Adrenal gland (tissue), 12 donors: Measurements from ENCODE around the gene USP6NL. TPM values are rescaled to one million over a fixed set of nuclear protein-coding genes. Genes with fewer than 3 reads are reported as not detected.

Experiments used
- DNase-seq, 7 donors: peaks; one replicate each; pipeline ENCODE4 v3.0.0-alpha.2; 2019 to 2020
- H3K27ac ChIP-seq, 5 donors: fragments of 200-600 bp; sonication (generic) in 4 of 5; 1 replicate in 3 of 5; 2 replicates in 2 of 5; pipeline versions ENCODE4 v1.5.1 to v1.8.0; 2016 to 2020; ENCODE audit warnings: mild to moderate bottlenecking in 1 of 5
- H3K27me3 ChIP-seq: fragments of 200-600 bp; 2 replicates; pipeline ENCODE4 v1.8.0; 2021
- H3K36me3 ChIP-seq, 2 donors: fragments of 200-600 bp; replicated peaks in 1 of 2; 1 replicate in 1 of 2; 2 replicates in 1 of 2; pipeline versions ENCODE4 v1.5.1 to v1.8.0; 2018 to 2022
- H3K4me1 ChIP-seq, 2 donors: fragments of 200-600 bp; replicated peaks in 1 of 2; 1 replicate in 1 of 2; 2 replicates in 1 of 2; pipeline versions ENCODE4 v1.5.1 to v1.8.0; 2018 to 2021
- H3K4me3 ChIP-seq, 4 donors: fragments of 200-600 bp; sonication (generic) in 3 of 4; one replicate each; pipeline ENCODE4 v1.5.1; 2016 to 2018
- H3K9me3 ChIP-seq, 3 donors: fragments of 200-600 bp; sonication (generic) in 1 of 3; replicated peaks in 1 of 3; 1 replicate in 2 of 3; 2 replicates in 1 of 3; pipeline versions ENCODE4 v1.5.1 to v1.8.0; 2016 to 2021
- POLR2A ChIP-seq, 2 donors: fragments of 450-650 bp; IDR thresholded peaks; one replicate each; pipeline ENCODE4 v1.6.1; 2017; ENCODE audit warnings: antibody characterized with exemption in 2 of 2, mild to moderate bottlenecking in 2 of 2, moderate library complexity in 1 of 2
- WGBS, 4 donors: extraction: QIAGEN DNeasy Blood & Tissue Kit in 2 of 4; methylation state at CpG; one replicate each; pipeline versions ENCODE4 v1.1.5 to v1.1.7; 2013 to 2017; 5-methylcytosine and 5-hydroxymethylcytosine counted together
- intact Hi-C, 2 donors: fragments of 100-400 bp; cut with DNase I; formaldehyde crosslinking; loops; one replicate each; pipeline versions ENCODE4 v1.14.1 to v1.15.0; 2022 to 2023
- polyA plus RNA-seq, 3 donors: library from polyadenylated mRNA; stranded (reverse); fragments of 200-250 nt in 2 of 3; fragments of 350-450 nt in 1 of 3; fragmentation: Illumina TruSeq in 1 of 3; extraction: RNeasy Lipid Tissue Mini Kit (QIAGEN cat#74804) in 1 of 3; gene quantifications; one replicate each; pipeline ENCODE4 v1.2.3, GENCODE V29; 2013 to 2014
- total RNA-seq, 9 donors: library from RNA; depleted of rRNA in 4 of 9; stranded (reverse); fragments of >200 nt in 4 of 9; fragments of 120-200 nt in 1 of 9; fragmentation: NEBNext Ultra II Directional in 1 of 9; extraction: Animal tissue kit (Norgen Biotek cat#: 25700) in 1 of 9; gene quantifications; one replicate each; pipeline versions ENCODE4 v1.1.0 to v1.2.4, GENCODE V29; 2013 to 2023
- TF ChIP-seq, protein P1 (sequence below), 6 experiments: fragments of 450-650 bp in 4 of 6; fragments of 200-600 bp in 2 of 6; sonication (generic) in 1 of 6; IDR thresholded peaks; 1 replicate in 5 of 6; 2 replicates in 1 of 6; pipeline versions ENCODE4 v1.5.1 to v1.8.0; 2016 to 2021; ENCODE audit warnings: antibody characterized with exemption in 6 of 6, mild to moderate bottlenecking in 2 of 6, moderate library complexity in 1 of 6
- donor health status: healthy with polysubstance abuse.
- donor health status: Bipolar disorder and iron deficiency.
- donor health status: DM: yes; HTN: yes; CAD: no.
- donor health status: DM: no; HTN: no; CAD: no.
- donor health status: DM: no; HTN: no; CAD: no.
- donor health status: DM: yes; HTN: yes; CAD: no.

USP6NL gene
- total and polyA plus RNA-seq, 12 donors, result 3.5 to 35.1 (median 19.8) TPM

DNA sequence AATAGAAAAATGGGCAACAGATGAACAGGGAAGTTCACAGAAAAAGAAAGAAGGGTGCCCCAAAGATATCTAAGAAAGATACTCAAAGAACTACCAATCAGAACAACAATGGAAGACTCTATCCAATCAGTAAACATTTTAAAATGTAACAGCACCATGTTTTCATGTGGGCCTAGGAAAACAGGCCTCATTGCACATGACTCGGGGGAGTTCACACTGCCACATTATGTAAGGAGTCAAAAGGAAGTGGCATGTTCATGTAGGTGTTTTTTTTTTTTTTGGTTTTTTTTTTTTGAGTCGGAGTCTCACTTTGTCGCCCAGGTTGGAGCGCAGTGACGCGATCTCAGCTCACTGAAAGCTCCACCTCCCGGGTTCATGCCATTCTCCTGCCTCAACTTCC lies 132.2 kb downstream of the USP6NL start:
- H3K27ac ChIP-seq, result no peak overlapping the region
- intact Hi-C loops, result loop anchor here in 1 of 2 donors (10.0 kb wide), 1 partner anchor 54 kb away; no protein-coding TSS in a partner anchor
- H3K9me3 ChIP-seq, result peaks cover 0 to 1% (median 0%) of the 10 kb centered on the region in 3 donors
- no peaks in the 10 kb centered on the region for H3K27me3 ChIP-seq
- TF ChIP-seq, protein P1, sequence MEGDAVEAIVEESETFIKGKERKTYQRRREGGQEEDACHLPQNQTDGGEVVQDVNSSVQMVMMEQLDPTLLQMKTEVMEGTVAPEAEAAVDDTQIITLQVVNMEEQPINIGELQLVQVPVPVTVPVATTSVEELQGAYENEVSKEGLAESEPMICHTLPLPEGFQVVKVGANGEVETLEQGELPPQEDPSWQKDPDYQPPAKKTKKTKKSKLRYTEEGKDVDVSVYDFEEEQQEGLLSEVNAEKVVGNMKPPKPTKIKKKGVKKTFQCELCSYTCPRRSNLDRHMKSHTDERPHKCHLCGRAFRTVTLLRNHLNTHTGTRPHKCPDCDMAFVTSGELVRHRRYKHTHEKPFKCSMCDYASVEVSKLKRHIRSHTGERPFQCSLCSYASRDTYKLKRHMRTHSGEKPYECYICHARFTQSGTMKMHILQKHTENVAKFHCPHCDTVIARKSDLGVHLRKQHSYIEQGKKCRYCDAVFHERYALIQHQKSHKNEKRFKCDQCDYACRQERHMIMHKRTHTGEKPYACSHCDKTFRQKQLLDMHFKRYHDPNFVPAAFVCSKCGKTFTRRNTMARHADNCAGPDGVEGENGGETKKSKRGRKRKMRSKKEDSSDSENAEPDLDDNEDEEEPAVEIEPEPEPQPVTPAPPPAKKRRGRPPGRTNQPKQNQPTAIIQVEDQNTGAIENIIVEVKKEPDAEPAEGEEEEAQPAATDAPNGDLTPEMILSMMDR (IDR thresholded peaks at IDR 0.05), result no peak
- TF ChIP-seq POLR2A (IDR thresholded peaks at IDR 0.05), result no peak
- WGBS, 4 donors, result 93 to 98% (median 94%) methylated on average over 7 of the region's 7 CpGs
- H3K36me3 ChIP-seq, result no peaks in the 10 kb centered on the region
- no peak for DNase-seq
- no peak overlapping the region for H3K4me3 ChIP-seq
- peaks cover 0 to 4% of the 10 kb centered on the region in 2 donors for H3K4me1 ChIP-seq

DNA sequence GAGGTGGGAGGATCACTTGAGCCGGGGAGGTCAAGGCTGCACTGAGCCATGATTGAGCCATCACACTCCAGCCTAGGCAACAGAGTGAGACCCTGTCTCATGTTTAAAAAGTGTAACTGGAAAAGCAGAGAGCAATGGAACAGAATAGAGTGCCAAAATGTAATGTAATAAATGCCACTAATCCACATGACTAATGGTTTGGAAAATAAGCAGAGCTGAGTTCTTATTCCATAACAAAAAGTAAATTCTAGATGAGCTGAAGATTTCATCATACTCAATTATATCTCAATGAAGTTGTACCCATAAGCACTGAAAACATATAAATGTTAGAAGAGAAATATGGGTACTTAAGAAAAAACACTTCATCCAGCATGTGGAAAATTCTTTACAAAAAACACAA lies 132.6 kb downstream of the USP6NL start:
- no peak for DNase-seq
- H3K4me1 ChIP-seq, result peaks cover 0 to 4% of the 10 kb centered on the region in 2 donors
- H3K9me3 ChIP-seq, result peaks cover 0 to 4% (median 0%) of the 10 kb centered on the region in 3 donors
- H3K27ac ChIP-seq, result no peak overlapping the region
- H3K36me3 ChIP-seq, result no peaks in the 10 kb centered on the region
- H3K4me3 ChIP-seq, result no peak overlapping the region
- TF ChIP-seq, protein P1 (IDR thresholded peaks at IDR 0.05), result no peak
- no peak for TF ChIP-seq POLR2A (IDR thresholded peaks at IDR 0.05)
- intact Hi-C loops, result loop anchor here in 1 of 2 donors (10.0 kb wide), 1 partner anchor 54 kb away; no protein-coding TSS in a partner anchor
- 93 to 100% (median 100%) methylated on average over 1 of the region's 1 CpG for WGBS, 4 donors
- no peaks in the 10 kb centered on the region for H3K27me3 ChIP-seq

DNA sequence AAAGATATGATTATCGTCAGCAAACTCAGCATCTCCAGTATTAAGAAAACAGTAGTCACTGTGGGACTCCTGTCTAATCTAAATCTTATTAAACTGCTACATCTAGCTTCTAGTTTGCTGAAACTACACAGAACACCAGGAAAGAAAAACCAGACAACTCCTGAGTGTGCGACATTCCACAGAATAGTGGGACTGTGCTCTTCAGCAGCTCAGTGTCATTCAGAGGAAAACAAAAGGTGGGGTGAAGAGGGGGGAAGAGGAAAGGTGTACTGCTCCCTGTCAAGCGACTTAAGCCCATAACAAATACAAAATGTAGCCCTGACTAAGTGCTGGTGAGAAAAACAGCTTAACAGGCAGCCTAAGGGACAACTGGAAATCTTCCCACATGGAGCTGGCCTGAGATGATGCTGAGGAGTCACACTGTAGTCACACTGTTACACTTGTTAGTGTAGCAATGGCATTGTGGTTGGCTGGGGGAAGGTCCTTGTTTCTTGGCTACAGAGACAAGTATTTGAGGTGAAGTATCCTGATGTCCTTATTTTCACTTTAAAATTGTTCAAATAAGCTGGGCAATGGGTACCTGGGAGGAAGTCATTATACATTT lies 135.5 kb downstream of the USP6NL start:
- 86 to 98% (median 90%) methylated on average over 3 of the region's 3 CpGs for WGBS, 4 donors
- no peak overlapping the region for H3K4me3 ChIP-seq
- no peaks in the 10 kb centered on the region for H3K36me3 ChIP-seq
- H3K9me3 ChIP-seq, result peaks cover 0 to 4% (median 0%) of the 10 kb centered on the region in 3 donors
- H3K4me1 ChIP-seq, result peaks cover 0 to 4% of the 10 kb centered on the region in 2 donors
- DNase-seq, result no peak
- TF ChIP-seq, protein P1 (IDR thresholded peaks at IDR 0.05), result no peak
- TF ChIP-seq POLR2A (IDR thresholded peaks at IDR 0.05), result no peak
- H3K27ac ChIP-seq, result no peak overlapping the region
- intact Hi-C loops, result loop anchor here in 1 of 2 donors (10.0 kb wide), 1 partner anchor 51 kb away; no protein-coding TSS in a partner anchor
- H3K27me3 ChIP-seq, result no peaks in the 10 kb centered on the region

- DNase-seq, result no peak
- WGBS, 4 donors, result 70 to 79% (median 76%) methylated on average over 12 of the region's 12 CpGs
- H3K9me3 ChIP-seq, result peaks cover 0 to 4% (median 0%) of the 10 kb centered on the region in 3 donors
- H3K36me3 ChIP-seq, result no peaks in the 10 kb centered on the region
- intact Hi-C loops, result loop anchor here in 1 of 2 donors (10.0 kb wide), 1 partner anchor 48 kb away; no protein-coding TSS in a partner anchor
- H3K27ac ChIP-seq, result no peak overlapping the region
- no peaks in the 10 kb centered on the region for H3K27me3 ChIP-seq
- peaks cover 4% of the 10 kb centered on the region in 2 donors for H3K4me1 ChIP-seq
- H3K4me3 ChIP-seq, result no peak overlapping the region
- no peak for TF ChIP-seq POLR2A (IDR thresholded peaks at IDR 0.05)
- TF ChIP-seq, protein P1 (IDR thresholded peaks at IDR 0.05), result no peak
Observed at GRCh38 chr10:11473128-11473760, 138.2 kb downstream of the USP6NL start.
